ENCODE results near the gene MBOAT2. TPM values are rescaled to one million over a fixed set of nuclear protein-coding genes. Genes with fewer than 3 reads are reported as not detected.

The MBOAT2 gene
- total RNA-seq, 1 donor from 2014 or later = 72.5 TPM

DNA sequence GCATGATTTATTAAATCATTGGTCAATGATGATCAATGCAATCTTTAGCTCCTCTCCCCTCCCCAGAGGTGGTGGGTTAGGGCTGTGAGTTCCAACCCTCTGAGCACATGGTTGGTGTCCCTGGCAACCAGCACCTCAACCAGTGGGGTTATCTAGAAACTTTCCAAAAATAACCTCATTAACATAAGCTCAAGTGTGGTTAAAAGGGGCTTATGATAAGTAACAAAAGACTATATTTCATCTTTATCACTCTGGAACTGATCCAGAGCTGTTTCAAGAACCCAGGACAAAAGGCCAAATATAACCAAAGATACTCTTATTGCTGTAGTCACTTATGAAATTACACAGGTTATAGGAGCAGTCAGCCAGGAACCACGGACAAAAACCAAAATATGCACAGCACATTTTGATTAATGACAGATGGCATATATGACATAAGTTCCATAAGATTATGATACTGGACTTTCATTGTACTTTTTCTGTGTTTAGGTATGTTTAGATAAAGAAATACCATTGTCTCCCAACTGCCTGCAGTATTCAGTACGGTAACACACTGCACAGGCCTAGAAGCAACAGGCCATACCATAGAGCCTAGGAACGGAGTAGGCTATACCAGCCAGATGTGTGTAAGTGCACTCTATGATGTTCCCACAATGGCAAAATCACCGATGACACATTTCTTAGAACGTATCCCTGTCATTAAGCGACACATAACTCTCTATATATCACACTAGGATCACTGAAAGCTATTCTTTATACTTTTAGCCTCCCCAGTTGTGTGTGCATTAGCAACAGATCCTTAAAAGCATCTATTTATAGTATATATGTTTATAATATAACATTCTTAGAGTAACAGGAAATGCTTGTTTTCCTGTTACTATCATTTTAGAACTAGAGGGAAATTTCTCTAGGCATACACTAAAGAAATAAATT is 197.9 kb downstream of the MBOAT2 start:
- peaks cover 8% of the 10 kb centered on the region for H3K36me3 Mint-ChIP-seq (ENCODE audit: unreplicated experiment)
- peaks cover 2% of the 10 kb centered on the region for H3K27me3 Mint-ChIP-seq (ENCODE audit: unreplicated experiment)
- TF ChIP-seq CTCF (IDR thresholded peaks at IDR 0.05; ENCODE audit: partially characterized antibody, unreplicated experiment) = no peak
- DNase-seq = no peak
- H3K9me3 Mint-ChIP-seq (ENCODE audit: unreplicated experiment) = no peaks in the 10 kb centered on the region
- H3K27ac Mint-ChIP-seq (ENCODE audit: unreplicated experiment) = no peak overlapping the region
- no peak overlapping the region for H3K4me3 Mint-ChIP-seq (ENCODE audit: unreplicated experiment)
- H3K4me1 Mint-ChIP-seq (ENCODE audit: low read depth, unreplicated experiment) = no peaks in the 10 kb centered on the region

GRCh38 chr2:8803658-8804379 is 199.7 kb downstream of the MBOAT2 start:
- no peaks in the 10 kb centered on the region for H3K4me1 Mint-ChIP-seq (ENCODE audit: low read depth, unreplicated experiment)
- H3K4me3 Mint-ChIP-seq (ENCODE audit: unreplicated experiment) = no peak overlapping the region
- no peak overlapping the region for H3K27ac Mint-ChIP-seq (ENCODE audit: unreplicated experiment)
- H3K27me3 Mint-ChIP-seq (ENCODE audit: unreplicated experiment) = peaks cover 2% of the 10 kb centered on the region
- no peaks in the 10 kb centered on the region for H3K36me3 Mint-ChIP-seq (ENCODE audit: unreplicated experiment)
- TF ChIP-seq CTCF (IDR thresholded peaks at IDR 0.05; ENCODE audit: partially characterized antibody, unreplicated experiment) = no peak
- no peak for DNase-seq
- H3K9me3 Mint-ChIP-seq (ENCODE audit: unreplicated experiment) = no peaks in the 10 kb centered on the region

- Mint-ChIP-seq H3K27me3 (ENCODE audit: unreplicated experiment) (peaks cover 2% of the 10 kb centered on the region), H3K4me3 (ENCODE audit: unreplicated experiment) (no peak overlapping the region), H3K4me1 (ENCODE audit: low read depth, unreplicated experiment) (no peaks in the 10 kb centered on the region), H3K36me3 (ENCODE audit: unreplicated experiment) (no peaks in the 10 kb centered on the region), H3K9me3 (ENCODE audit: unreplicated experiment) (no peaks in the 10 kb centered on the region), H3K27ac (ENCODE audit: unreplicated experiment) (no peak overlapping the region)
- TF ChIP-seq CTCF (IDR thresholded peaks at IDR 0.05; ENCODE audit: partially characterized antibody, unreplicated experiment) = no peak
- no peak for DNase-seq
Observed at GRCh38 chr2:8802741-8803140, 200.7 kb downstream of the MBOAT2 start.

Other genes starting within 250 kb of the MBOAT2 start
- gene KIDINS220, start 166.1 kb downstream of the MBOAT2 start, total RNA-seq (ENCODE audit: unreplicated experiment) = 188 TPM
- gene ASAP2, start 203.1 kb upstream of the MBOAT2 start, total RNA-seq (ENCODE audit: unreplicated experiment) = 49.6 TPM